Thymus (tissue), 14 donors: Measurements from ENCODE around the gene C6orf118. TPM values are rescaled to one million over a fixed set of nuclear protein-coding genes. Genes with fewer than 3 reads are reported as not detected.

Source experiments
- DNase-seq, 9 donors: peaks; one replicate each; pipeline ENCODE4 v3.0.0-alpha.2; 2013; ENCODE audit warnings: low spot score in 9 of 9, low read depth in 6 of 9, missing footprints in 1 of 9
- H3K27ac ChIP-seq, 2 donors: one replicate each; pipeline ENCODE4 v1.5.1; 2013; ENCODE audit warnings: control low read depth in 1 of 2, low read depth in 1 of 2, low read length in 1 of 2, mild to moderate bottlenecking in 1 of 2, moderate library complexity in 1 of 2
- H3K27me3 ChIP-seq, 2 donors: one replicate each; pipeline ENCODE4 v1.5.1; 2013; ENCODE audit warnings: low read length in 1 of 2; ENCODE audit not compliant: control insufficient read depth in 2 of 2, insufficient read depth in 1 of 2
- H3K36me3 ChIP-seq, 2 donors: one replicate each; pipeline ENCODE4 v1.5.1; 2013; ENCODE audit warnings: low read length in 1 of 2, mild to moderate bottlenecking in 1 of 2, moderate library complexity in 1 of 2; ENCODE audit not compliant: control insufficient read depth in 2 of 2, insufficient read depth in 2 of 2
- H3K4me1 ChIP-seq, 2 donors: one replicate each; pipeline ENCODE4 v1.5.1; 2013; ENCODE audit warnings: low read length in 2 of 2; ENCODE audit not compliant: control insufficient read depth in 2 of 2, insufficient read depth in 2 of 2
- H3K4me3 ChIP-seq, 2 donors: one replicate each; pipeline ENCODE4 v1.5.1; 2013; ENCODE audit warnings: low read length in 2 of 2, control low read depth in 1 of 2, mild to moderate bottlenecking in 1 of 2
- H3K9me3 ChIP-seq, 2 donors: one replicate each; pipeline ENCODE4 v1.5.1; 2013; ENCODE audit warnings: low read length in 1 of 2, mild to moderate bottlenecking in 1 of 2; ENCODE audit not compliant: control insufficient read depth in 2 of 2, insufficient read depth in 1 of 2
- WGBS: extraction: QIAGEN DNeasy Blood & Tissue Kit; methylation state at CpG from one replicate; pipeline ENCODE4 v1.1.7; 2013; 5-methylcytosine and 5-hydroxymethylcytosine counted together
- long read RNA-seq, 10 donors: transcript quantifications; one replicate each; lab custom pipeline, GENCODE V29; 2026
- polyA plus RNA-seq: library from polyadenylated mRNA; stranded (reverse); fragments of 200-250 nt; gene quantifications from one replicate; pipeline ENCODE4 v1.2.3, GENCODE V29; 2013
- total RNA-seq: library from RNA; stranded (reverse); fragments of 120-200 nt; gene quantifications from one replicate; pipeline ENCODE4 v1.2.4, GENCODE V29; 2013
- donor health status: healthy.

Gene C6orf118
- total RNA-seq: 0.24 TPM
- polyA plus RNA-seq: 0.46 TPM
- long read RNA-seq, donor 1: 0 reads
- long read RNA-seq, donor 2: 0 reads
- long read RNA-seq, donor 3: 0 reads
- long read RNA-seq, donor 4: 0 reads
- long read RNA-seq, donor 5: 0 reads
- long read RNA-seq, donor 6: 0 reads
- long read RNA-seq, donor 7: 0 reads
- long read RNA-seq, donor 8: 0 reads
- long read RNA-seq, donor 9: 0 reads
- long read RNA-seq, donor 10: 0 reads

- Histone ChIP-seq H3K9me3 (no peaks in the 10 kb centered on the region), H3K27me3 (peaks cover 0 to 4% of the 10 kb centered on the region in 2 donors), H3K4me1 (no peaks in the 10 kb centered on the region), H3K27ac (no peak within 1 kb of the TSS), H3K4me3 (peak within 1 kb of the TSS in 1 of 2 donors; percentile 17), H3K36me3 (no peaks in the 10 kb centered on the region)
- 11% methylated on average over 35 of the region's 35 CpGs for WGBS
- DNase-seq: peak in 6 of 9 donors; percentile 7 to 53 (median 19)
Measured at GRCh38 chr6:165308926-165309731, at the start of gene C6orf118. Gene C6orf118 (minus strand): TSS chr6:165309605. CDS start chr6:165309586, 19 bp downstream.

DNA sequence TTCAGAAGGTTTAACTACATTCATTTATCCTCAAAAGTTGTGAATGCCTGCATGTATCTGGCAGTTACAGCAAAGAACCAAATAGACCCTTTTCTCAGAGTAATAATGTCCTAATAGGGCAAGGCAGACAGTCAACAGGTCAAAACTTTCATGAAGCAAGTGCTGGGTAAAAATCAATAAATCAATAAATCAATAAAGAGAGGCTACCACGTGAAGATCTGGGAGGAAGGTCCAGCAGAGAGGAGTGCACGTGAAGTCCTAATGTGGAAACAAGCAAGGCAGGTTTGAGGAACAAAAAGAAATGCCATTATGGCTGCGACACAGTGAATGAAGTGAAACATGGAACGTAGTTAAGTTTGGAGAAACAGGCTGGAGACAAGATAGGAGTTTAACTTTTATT, 36.3 kb upstream of the C6orf118 start:
- no peak overlapping the region for H3K4me3 ChIP-seq
- H3K27ac ChIP-seq: no peak overlapping the region
- no peaks in the 10 kb centered on the region for H3K4me1 ChIP-seq
- WGBS: 82% methylated on average over 4 of the region's 4 CpGs
- no peaks in the 10 kb centered on the region for H3K27me3 ChIP-seq
- H3K36me3 ChIP-seq: no peaks in the 10 kb centered on the region
- DNase-seq: no peak
- H3K9me3 ChIP-seq: peaks cover 1 to 8% of the 10 kb centered on the region in 2 donors

- H3K4me3 ChIP-seq: no peak overlapping the region
- H3K27ac ChIP-seq: no peak overlapping the region
- H3K36me3 ChIP-seq: no peaks in the 10 kb centered on the region
- DNase-seq: no peak
- H3K9me3 ChIP-seq: peaks cover 0 to 3% of the 10 kb centered on the region in 2 donors
- H3K4me1 ChIP-seq: no peaks in the 10 kb centered on the region
- no peaks in the 10 kb centered on the region for H3K27me3 ChIP-seq
- WGBS: 96% methylated on average over 5 of the region's 5 CpGs
Measured at GRCh38 chr6:165340532-165340931, 31.1 kb upstream of the C6orf118 start.

- no peaks in the 10 kb centered on the region for H3K4me1 ChIP-seq
- 93% methylated on average over 7 of the region's 7 CpGs for WGBS
- no peak overlapping the region for H3K27ac ChIP-seq
- H3K27me3 ChIP-seq: no peaks in the 10 kb centered on the region
- H3K9me3 ChIP-seq: peaks cover 0 to 6% of the 10 kb centered on the region in 2 donors
- H3K4me3 ChIP-seq: no peak overlapping the region
- DNase-seq: no peak
- H3K36me3 ChIP-seq: no peaks in the 10 kb centered on the region
Measured at GRCh38 chr6:165325609-165326008, 16.2 kb upstream of the C6orf118 start.

- Histone ChIP-seq H3K27ac (no peak overlapping the region), H3K27me3 (no peaks in the 10 kb centered on the region), H3K36me3 (no peaks in the 10 kb centered on the region), H3K9me3 (peaks cover 0 to 6% of the 10 kb centered on the region in 2 donors), H3K4me1 (no peaks in the 10 kb centered on the region), H3K4me3 (no peak overlapping the region)
- no peak for DNase-seq
- WGBS: 92% methylated on average over 1 of the region's 1 CpG
Measured at GRCh38 chr6:165321555-165322145, 12.2 kb upstream of the C6orf118 start.

DNA sequence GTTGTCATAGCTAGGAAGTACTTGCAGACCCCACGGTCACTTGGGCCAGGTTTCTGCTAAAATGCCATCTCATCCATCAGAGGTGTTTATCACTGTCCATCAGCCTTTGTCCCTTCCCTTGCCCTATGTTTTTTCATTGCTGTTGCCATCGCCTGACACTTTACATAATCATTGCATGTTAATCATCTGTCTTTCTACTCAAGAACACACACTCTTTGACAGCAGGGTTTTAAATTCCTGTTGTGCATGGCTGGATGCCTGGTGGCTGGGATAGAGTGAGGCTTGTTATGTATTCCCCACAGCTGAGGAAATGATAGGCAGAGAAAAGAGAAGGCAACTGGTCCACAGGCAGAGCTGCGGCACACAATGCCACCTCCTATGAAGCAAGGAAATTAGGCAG, 11.7 kb upstream of the C6orf118 start:
- Histone ChIP-seq H3K27ac (no peak overlapping the region), H3K9me3 (peaks cover 0 to 6% of the 10 kb centered on the region in 2 donors), H3K36me3 (no peaks in the 10 kb centered on the region), H3K4me3 (no peak overlapping the region), H3K27me3 (no peaks in the 10 kb centered on the region), H3K4me1 (no peaks in the 10 kb centered on the region)
- 59% methylated on average over 3 of the region's 3 CpGs for WGBS
- DNase-seq: no peak

- no peaks in the 10 kb centered on the region for H3K27me3 ChIP-seq
- no peak for DNase-seq
- no peak overlapping the region for H3K27ac ChIP-seq
- no peaks in the 10 kb centered on the region for H3K4me1 ChIP-seq
- WGBS: no CpG with 5 or more reads among the region's 14 CpGs
- peaks cover 0 to 3% of the 10 kb centered on the region in 2 donors for H3K9me3 ChIP-seq
- no peak overlapping the region for H3K4me3 ChIP-seq
- H3K36me3 ChIP-seq: no peaks in the 10 kb centered on the region
Measured at GRCh38 chr6:165317723-165318122, 8.3 kb upstream of the C6orf118 start.

DNA sequence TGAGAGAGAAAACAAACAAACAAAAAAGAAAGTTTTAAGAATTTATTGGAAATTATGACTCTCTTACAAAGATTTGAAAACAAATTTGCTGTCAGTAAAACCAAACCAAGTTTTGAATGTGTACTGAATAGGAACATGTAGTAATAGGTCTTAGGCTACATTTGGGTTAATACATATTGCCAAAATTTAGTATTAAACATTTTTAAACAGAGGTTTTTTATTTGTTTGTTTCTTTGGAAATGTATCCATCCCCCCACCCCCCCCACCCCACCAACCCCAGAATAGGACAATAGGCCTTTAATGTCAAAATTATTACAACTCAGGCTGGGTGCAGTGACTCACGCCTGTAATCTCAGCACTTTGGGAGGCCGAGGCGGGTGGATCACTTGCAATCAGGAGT, 2.5 kb downstream of the C6orf118 start:
- no peaks in the 10 kb centered on the region for H3K4me1 ChIP-seq
- peaks cover 0 to 4% of the 10 kb centered on the region in 2 donors for H3K27me3 ChIP-seq
- no peak overlapping the region for H3K4me3 ChIP-seq
- no peak for DNase-seq
- H3K36me3 ChIP-seq: no peaks in the 10 kb centered on the region
- peaks cover 0 to under 1% of the 10 kb centered on the region in 2 donors for H3K9me3 ChIP-seq
- WGBS: 98% methylated on average over 3 of the region's 3 CpGs
- H3K27ac ChIP-seq: no peak overlapping the region
